ENCODE results near the gene NANS.
"Not testable (repeated sequence)": the region's sequence is repeated elsewhere in the genome, so short reads cannot be mapped to it uniquely, and the experiment has no call there.

The NANS gene

GRCh38 chr9:98101416-98101815 is 44.9 kb downstream of the NANS start:
- DNase-seq (ENCODE audit: low read depth) = no peak

- peak; percentile 44 for DNase-seq (ENCODE audit: low read depth)
Observed at GRCh38 chr9:98101868-98102273, 45.3 kb downstream of the NANS start.

- no peak for DNase-seq (ENCODE audit: low read depth)
Observed at GRCh38 chr9:98104445-98104881, 47.9 kb downstream of the NANS start.

GRCh38 chr9:98105006-98105405 is 48.5 kb downstream of the NANS start:
- DNase-seq (ENCODE audit: low read depth) = no peak

GRCh38 chr9:98107926-98108325 is 51.4 kb downstream of the NANS start:
- no peak for DNase-seq (ENCODE audit: low read depth)

GRCh38 chr9:98108531-98109031 is 52.0 kb downstream of the NANS start:
- peak; percentile 13 for DNase-seq (ENCODE audit: low read depth)

GRCh38 chr9:98109052-98109451 is 52.5 kb downstream of the NANS start:
- DNase-seq (ENCODE audit: low read depth) = no peak

- DNase-seq (ENCODE audit: low read depth) = not testable (repeated sequence)
Observed at GRCh38 chr9:98117097-98117496, 60.6 kb downstream of the NANS start.

- DNase-seq (ENCODE audit: low read depth) = peak; percentile 10
Observed at GRCh38 chr9:98117984-98118639, 61.6 kb downstream of the NANS start.

GRCh38 chr9:98118640-98119601 is 62.4 kb downstream of the NANS start, which contains the start of gene TRIM14:
Gene TRIM14, minus strand, starts transcription at chr9:98119222. Its CDS starts 34 bp downstream, at chr9:98119188.
- peak; percentile 39 for DNase-seq (ENCODE audit: low read depth)

- DNase-seq (ENCODE audit: low read depth) = no peak
Observed at GRCh38 chr9:98120476-98120875, 63.9 kb downstream of the NANS start.

- no peak for DNase-seq (ENCODE audit: low read depth)
Observed at GRCh38 chr9:98121058-98121457, 64.5 kb downstream of the NANS start.

- not testable (repeated sequence) for DNase-seq (ENCODE audit: low read depth)
Observed at GRCh38 chr9:98124091-98124490, 67.6 kb downstream of the NANS start.

GRCh38 chr9:98124637-98125426 is 68.3 kb downstream of the NANS start:
- no peak for DNase-seq (ENCODE audit: low read depth)

- no peak for DNase-seq (ENCODE audit: low read depth)
Observed at GRCh38 chr9:98127226-98127625, 70.7 kb downstream of the NANS start.

- no peak for DNase-seq (ENCODE audit: low read depth)
Observed at GRCh38 chr9:98128316-98128715, 71.8 kb downstream of the NANS start.

GRCh38 chr9:98129451-98129881 is 72.9 kb downstream of the NANS start:
- DNase-seq (ENCODE audit: low read depth) = no peak

GRCh38 chr9:98130060-98130459 is 73.5 kb downstream of the NANS start:
- not testable (repeated sequence) for DNase-seq (ENCODE audit: low read depth)

GRCh38 chr9:98130576-98131228 is 74.2 kb downstream of the NANS start:
- DNase-seq (ENCODE audit: low read depth) = no peak

GRCh38 chr9:98132158-98132557 is 75.6 kb downstream of the NANS start:
- no peak for DNase-seq (ENCODE audit: low read depth)

Measured in stimulated activated CD8-positive, alpha-beta memory T cell treated with anti-CD3 and anti-CD28 coated beads, Interleukin-12 subunit alpha, Interleukin-12 subunit beta, amount 100 ng/mL, for 4 hours (primary cell).